Stimulated activated naive CD8-positive, alpha-beta T cell treated with anti-CD3 and anti-CD28 coated beads, Interleukin-15, Interleukin-2, amounts not matched to agents 100 ng/mL and 50 ng/mL, for 24 hours (primary cell): ENCODE measurements around the gene HP1BP3.
A peak's percentile ranks its signal among the peaks of the same experiment; 100 is the strongest.

Source experiments
- H3K27ac Mint-ChIP-seq: one replicate; pipeline ENCODE4 v1.8.0; 2021; ENCODE audit warnings: mild to moderate bottlenecking, mixed read lengths
- H3K27me3 Mint-ChIP-seq: one replicate; pipeline ENCODE4 v1.8.0; 2021; ENCODE audit warnings: mixed read lengths
- H3K36me3 Mint-ChIP-seq: one replicate; pipeline ENCODE4 v1.8.0; 2021; ENCODE audit warnings: low read depth, mixed read lengths
- H3K4me1 Mint-ChIP-seq: one replicate; pipeline ENCODE4 v1.8.0; 2021; ENCODE audit warnings: low read depth, mixed read lengths
- H3K4me3 Mint-ChIP-seq: one replicate; pipeline ENCODE4 v1.8.0; 2021; ENCODE audit warnings: mild to moderate bottlenecking, mixed read lengths
- H3K9me3 Mint-ChIP-seq: one replicate; pipeline ENCODE4 v1.8.0; 2021; ENCODE audit warnings: mixed read lengths

Gene HP1BP3

DNA sequence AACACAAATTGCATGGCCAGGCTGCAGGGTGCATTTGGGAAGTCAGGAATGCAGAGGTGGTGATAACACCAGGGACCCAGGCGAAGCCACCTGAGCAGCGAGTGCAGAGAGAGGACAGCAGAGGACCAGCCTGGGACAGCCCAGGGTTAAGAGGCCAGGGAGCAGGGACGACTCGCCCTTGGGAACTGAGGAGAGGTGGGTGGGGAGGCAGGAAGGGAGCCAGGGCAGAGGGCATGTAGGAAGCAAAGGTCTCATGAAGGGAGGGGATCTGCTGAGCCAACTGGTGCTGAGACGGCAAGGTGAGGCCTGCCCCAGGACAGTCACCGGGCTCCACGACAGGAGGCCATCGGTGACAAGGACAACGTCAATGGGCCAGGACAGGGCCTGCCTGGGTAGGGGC is 85.7 kb downstream of the HP1BP3 start:
- Mint-ChIP-seq H3K36me3 (no peaks in the 10 kb centered on the region), H3K27ac (no peak overlapping the region), H3K9me3 (no peaks in the 10 kb centered on the region), H3K4me1 (no peaks in the 10 kb centered on the region), H3K27me3 (peaks cover 6% of the 10 kb centered on the region), H3K4me3 (no peak overlapping the region)

- no peaks in the 10 kb centered on the region for H3K36me3 Mint-ChIP-seq
- H3K4me1 Mint-ChIP-seq = peaks cover 6% of the 10 kb centered on the region
- H3K27me3 Mint-ChIP-seq = peaks cover 6% of the 10 kb centered on the region
- no peak overlapping the region for H3K27ac Mint-ChIP-seq
- H3K9me3 Mint-ChIP-seq = no peaks in the 10 kb centered on the region
- no peak overlapping the region for H3K4me3 Mint-ChIP-seq
These were observed 86.4 kb downstream of the HP1BP3 start for GRCh38 chr1:20700636-20701215.

DNA sequence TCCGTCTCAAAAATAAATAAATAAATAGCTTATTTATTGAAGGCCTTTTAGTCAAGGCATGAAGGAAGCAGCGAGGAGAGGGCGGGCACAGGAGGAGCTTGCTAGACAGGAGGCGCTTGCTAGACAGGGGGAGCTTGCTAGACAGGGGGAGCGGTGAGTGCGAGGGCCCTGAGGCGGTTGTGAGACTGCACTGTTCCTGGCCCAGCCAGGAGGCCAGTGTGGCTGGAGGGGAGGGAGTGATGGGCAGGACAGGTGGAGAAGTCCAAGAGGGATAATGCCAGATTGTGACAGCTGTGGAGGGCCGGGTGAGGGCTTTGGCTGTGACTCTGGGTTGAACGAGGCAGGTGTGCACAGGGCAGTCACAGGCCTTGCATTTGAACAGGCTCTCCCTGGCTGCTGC is 87.5 kb downstream of the HP1BP3 start:
- Mint-ChIP-seq H3K4me1 (peaks cover 6% of the 10 kb centered on the region), H3K36me3 (no peaks in the 10 kb centered on the region), H3K27me3 (peaks cover 6% of the 10 kb centered on the region), H3K9me3 (no peaks in the 10 kb centered on the region), H3K4me3 (no peak overlapping the region), H3K27ac (no peak overlapping the region)

- H3K27me3 Mint-ChIP-seq = peaks cover 4% of the 10 kb centered on the region
These were observed 88.8 kb downstream of the HP1BP3 start for GRCh38 chr1:20698195-20698910.

DNA sequence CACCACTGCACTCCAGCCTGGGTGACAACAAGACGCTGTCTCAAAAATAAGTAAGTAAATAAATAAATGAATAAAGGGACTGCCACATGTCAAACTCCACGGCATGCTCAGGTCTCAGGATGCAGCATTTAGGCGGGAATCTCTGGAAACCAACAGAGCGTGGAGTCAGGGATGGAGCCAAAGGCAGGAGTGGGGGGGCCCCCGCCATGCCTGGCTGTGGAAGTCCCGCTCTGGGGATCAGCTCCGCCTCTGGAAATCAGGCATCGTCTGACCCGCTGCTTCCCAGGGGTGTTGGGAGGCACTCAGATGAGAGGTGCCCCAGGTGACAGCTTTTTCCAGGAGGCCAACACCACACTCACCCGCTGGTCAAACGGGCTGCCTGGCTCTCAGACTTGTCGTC is 89.5 kb downstream of the HP1BP3 start:
- H3K36me3 Mint-ChIP-seq = no peaks in the 10 kb centered on the region
- H3K4me1 Mint-ChIP-seq = peaks cover 6% of the 10 kb centered on the region
- H3K27ac Mint-ChIP-seq = no peak overlapping the region
- H3K27me3 Mint-ChIP-seq = no peaks in the 10 kb centered on the region
- no peak overlapping the region for H3K4me3 Mint-ChIP-seq
- H3K9me3 Mint-ChIP-seq = no peaks in the 10 kb centered on the region

More at GRCh38 chr1:20698195-20698910, 88.8 kb downstream of the HP1BP3 start:
- H3K36me3 Mint-ChIP-seq = no peaks in the 10 kb centered on the region
- no peak overlapping the region for H3K27ac Mint-ChIP-seq
- peaks cover 6% of the 10 kb centered on the region for H3K4me1 Mint-ChIP-seq
- H3K4me3 Mint-ChIP-seq = no peak overlapping the region
- no peaks in the 10 kb centered on the region for H3K9me3 Mint-ChIP-seq

GRCh38 chr1:20696397-20697333 is 90.4 kb downstream of the HP1BP3 start:
- Mint-ChIP-seq H3K27me3 (no peaks in the 10 kb centered on the region), H3K4me1 (peaks cover 6% of the 10 kb centered on the region), H3K27ac (no peak overlapping the region), H3K4me3 (peak overlapping the region; percentile 79), H3K36me3 (no peaks in the 10 kb centered on the region), H3K9me3 (no peaks in the 10 kb centered on the region)

DNA sequence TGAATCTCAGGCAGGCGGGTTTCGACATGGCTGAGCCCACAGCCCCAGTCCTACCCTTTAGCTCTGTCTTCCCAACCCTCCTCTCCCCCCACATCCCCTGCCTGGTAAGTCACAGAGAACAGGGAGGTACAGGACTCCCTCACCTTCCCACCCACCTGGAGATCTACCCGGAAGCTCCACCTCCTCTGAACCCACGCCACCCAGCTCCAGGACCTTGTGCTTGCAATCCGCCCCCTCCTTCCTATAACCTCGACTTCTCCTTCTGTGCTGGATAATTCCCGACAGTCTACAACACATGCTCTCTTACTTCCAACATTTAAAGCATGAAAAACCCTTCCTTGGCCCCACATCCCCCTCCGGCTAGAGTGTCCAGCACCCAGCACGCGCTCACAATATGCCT is 91.6 kb downstream of the HP1BP3 start:
- no peak overlapping the region for H3K27ac Mint-ChIP-seq
- H3K27me3 Mint-ChIP-seq = no peaks in the 10 kb centered on the region
- no peaks in the 10 kb centered on the region for H3K36me3 Mint-ChIP-seq
- H3K9me3 Mint-ChIP-seq = no peaks in the 10 kb centered on the region
- H3K4me1 Mint-ChIP-seq = peaks cover 6% of the 10 kb centered on the region
- no peak overlapping the region for H3K4me3 Mint-ChIP-seq

DNA sequence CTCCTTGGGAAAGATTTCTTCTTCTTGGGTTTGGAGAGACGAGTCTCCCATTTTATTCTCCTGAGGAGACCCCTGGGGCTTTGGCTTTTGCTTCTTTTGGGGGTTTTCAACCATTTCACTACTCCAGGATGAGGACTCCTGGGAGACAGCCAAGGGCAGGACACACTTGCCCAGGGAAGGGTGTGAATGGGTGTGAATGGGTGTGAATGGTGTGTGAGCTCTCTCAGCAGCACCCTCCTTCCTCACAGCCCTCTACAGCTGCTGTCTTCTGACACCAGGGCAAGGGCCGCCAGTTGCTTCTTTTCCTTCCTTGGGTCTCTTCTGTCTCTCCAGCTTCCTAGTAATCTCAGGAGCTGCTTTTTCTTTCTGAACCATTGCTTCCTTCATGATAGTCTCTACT is 93.5 kb downstream of the HP1BP3 start:
- H3K4me3 Mint-ChIP-seq = no peak overlapping the region
- H3K4me1 Mint-ChIP-seq = peaks cover 6% of the 10 kb centered on the region
- no peak overlapping the region for H3K27ac Mint-ChIP-seq
- no peaks in the 10 kb centered on the region for H3K36me3 Mint-ChIP-seq
- no peaks in the 10 kb centered on the region for H3K27me3 Mint-ChIP-seq
- H3K9me3 Mint-ChIP-seq = no peaks in the 10 kb centered on the region
